HepG2 (cell line): Measurements from ENCODE around the gene RPTOR. TPM values are rescaled to one million over a fixed set of nuclear protein-coding genes. Genes with fewer than 3 reads are reported as not detected.

Experiments
- ADNP ChIP-seq: sonication (generic); formaldehyde crosslinking; IDR thresholded peaks from 2 replicates; pipeline ENCODE4 v1.4.0; 2020; ENCODE audit warnings: missing genetic modification reagents
- CAMTA2 ChIP-seq: sonication (generic); formaldehyde crosslinking; IDR thresholded peaks from 2 replicates; pipeline ENCODE4 v1.4.0; 2020; ENCODE audit warnings: mild to moderate bottlenecking, missing genetic modification reagents, borderline replicate concordance
- CBX5 ChIP-seq: sonication (generic); formaldehyde crosslinking; IDR thresholded peaks from 2 replicates; pipeline ENCODE4 v1.4.0; 2020; ENCODE audit warnings: missing genetic modification reagents, borderline replicate concordance
- DMTF1 ChIP-seq: sonication (generic); formaldehyde crosslinking; IDR thresholded peaks from 2 replicates; pipeline ENCODE4 v1.4.0; 2020; ENCODE audit warnings: mild to moderate bottlenecking, missing genetic modification reagents
- FOXC1 ChIP-seq: sonication (generic); formaldehyde crosslinking; IDR thresholded peaks from 2 replicates; pipeline ENCODE4 v1.8.0; 2022; ENCODE audit warnings: mild to moderate bottlenecking, missing genetic modification reagents, borderline replicate concordance
- HOXA5 ChIP-seq: sonication (generic); formaldehyde crosslinking; IDR thresholded peaks from 2 replicates; pipeline ENCODE4 v1.4.0; 2020; ENCODE audit warnings: missing genetic modification reagents
- KDM1A ChIP-seq: IDR thresholded peaks from 2 replicates; pipeline ENCODE4 v1.6.1; 2016; ENCODE audit warnings: missing compliant biosample characterization
- MNT ChIP-seq: fragments of 450-650 bp; IDR thresholded peaks from 2 replicates; pipeline ENCODE4 v1.6.1; 2016
- NFE2L1 ChIP-seq: sonication (generic); formaldehyde crosslinking; IDR thresholded peaks from 2 replicates; pipeline ENCODE4 v1.4.0; 2020; ENCODE audit warnings: missing genetic modification reagents, mild to moderate bottlenecking, borderline replicate concordance
- NFKBIZ ChIP-seq: IDR thresholded peaks from 2 replicates; pipeline ENCODE4 v1.6.1; 2018; ENCODE audit warnings: missing genetic modification reagents, missing compliant biosample characterization
- TEF ChIP-seq: sonication (generic); formaldehyde crosslinking; IDR thresholded peaks from 2 replicates; pipeline ENCODE4 v1.5.0; 2020; ENCODE audit warnings: missing genetic modification reagents
- TFE3 ChIP-seq: IDR thresholded peaks from 2 replicates; pipeline ENCODE4 v1.6.1; 2016
- TOE1 ChIP-seq: sonication (generic); formaldehyde crosslinking; IDR thresholded peaks from 2 replicates; pipeline ENCODE4 v1.4.0; 2020; ENCODE audit warnings: mild to moderate bottlenecking, missing genetic modification reagents
- ZC3H4 ChIP-seq: sonication (generic); formaldehyde crosslinking; IDR thresholded peaks from 2 replicates; pipeline ENCODE4 v1.4.0; 2020; ENCODE audit warnings: missing genetic modification reagents, borderline replicate concordance
- ZEB1 ChIP-seq: IDR thresholded peaks from 2 replicates; pipeline ENCODE4 v1.6.1; 2012; ENCODE audit warnings: mild to moderate bottlenecking, low read depth, inconsistent platforms; ENCODE audit not compliant: insufficient replicate concordance
- ZNF274 ChIP-seq: sonication (generic); formaldehyde crosslinking; IDR thresholded peaks from 2 replicates; pipeline ENCODE4 v1.5.1; 2020; ENCODE audit warnings: mild to moderate bottlenecking, missing genetic modification reagents
- ZNF383 ChIP-seq: sonication (generic); formaldehyde crosslinking; IDR thresholded peaks from 2 replicates; pipeline ENCODE4 v1.4.0; 2020; ENCODE audit warnings: missing genetic modification reagents, mild to moderate bottlenecking, borderline replicate concordance
- ZNF446 ChIP-seq: sonication (generic); formaldehyde crosslinking; IDR thresholded peaks from 2 replicates; pipeline ENCODE4 v1.5.0; 2020; ENCODE audit warnings: mild to moderate bottlenecking, missing genetic modification reagents
- ZNF546 ChIP-seq: sonication (generic); formaldehyde crosslinking; conservative IDR thresholded peaks from 2 replicates; pipeline ENCODE4 v1.8.1; 2023; ENCODE audit warnings: mild to moderate bottlenecking, missing genetic modification reagents
- ZNF607 ChIP-seq: sonication (generic); formaldehyde crosslinking; IDR thresholded peaks from 2 replicates; pipeline ENCODE4 v1.5.1; 2020; ENCODE audit warnings: missing genetic modification reagents, mild to moderate bottlenecking, borderline replicate concordance
- ZNF629 ChIP-seq: sonication (generic); formaldehyde crosslinking; conservative IDR thresholded peaks from 2 replicates; pipeline ENCODE4 v1.5.0; 2020; ENCODE audit warnings: missing genetic modification reagents
- ZNF775 ChIP-seq: sonication (generic); formaldehyde crosslinking; IDR thresholded peaks from 2 replicates; pipeline ENCODE4 v1.4.0; 2020; ENCODE audit warnings: missing genetic modification reagents, mild to moderate bottlenecking, moderate library complexity, borderline replicate concordance
- ZSCAN31 ChIP-seq: sonication (generic); formaldehyde crosslinking; IDR thresholded peaks from 2 replicates; pipeline ENCODE4 v1.5.0; 2020; ENCODE audit warnings: low read depth, mild to moderate bottlenecking, missing genetic modification reagents
- polyA plus RNA-seq, 8 experiments: library from polyadenylated mRNA; depleted of rRNA in 3 of 8; stranded (reverse) in 7 of 8; unstranded in 1 of 8; fragments of >200 nt; fragmentation: Illumina TruSeq in 4 of 8; extraction: Trizol in 4 of 8; gene quantifications; 2 replicates each; pipeline versions ENCODE4 v1.2.1 to v1.2.3, GENCODE V29; 2011 to 2016; ENCODE audit warnings: low read depth in 4 of 8, missing spikeins in 1 of 8, mixed read lengths in 1 of 8; ENCODE audit not compliant: insufficient read depth in 1 of 8
- total RNA-seq, 5 experiments: library from RNA; depleted of rRNA; stranded (reverse); fragments of >200 nt; fragmentation: Illumina TruSeq; extraction: Trizol; gene quantifications; 2 replicates each; pipeline ENCODE4 v1.2.3, GENCODE V29; 2016; ENCODE audit warnings: low read depth in 1 of 5

The RPTOR gene
- total and polyA plus RNA-seq, 2 of the 13 experiments (the other 11 are each of a cell fraction or from before 2014, with no cell fraction given) = 6.6 to 25.3 TPM

GRCh38 chr17:80544655-80545498, at the start of gene RPTOR (continued):
- TF ChIP-seq ZSCAN31 (CRISPR knock-in tag) (peak; percentile 96), DMTF1 (CRISPR knock-in tag) (0 out of 2 replicates have a peak, but pooled peaks have one; percentile 41), KDM1A (CRISPR knock-in tag) (no peak), ZNF629 (CRISPR knock-in tag) (peak; percentile 44), MNT (0 out of 2 replicates have a peak, but pooled peaks have one; percentile 8), FOXC1 (CRISPR knock-in tag) (peak; percentile 97), ZNF775 (no peak), HOXA5 (CRISPR knock-in tag) (peak; percentile 98), CAMTA2 (peak; percentile 75; the same call in 1 of the 2 replicates), TOE1 (CRISPR knock-in tag) (peak; percentile 51; the same call in 1 of the 2 replicates), ZEB1 (no peak), TFE3 (CRISPR knock-in tag) (peak; percentile 81), NFE2L1 (CRISPR knock-in tag) (peak; percentile 93; the same call in 1 of the 2 replicates), ADNP (no peak), ZNF274 (peak; percentile 90), ZC3H4 (CRISPR knock-in tag) (peak; percentile 97), ZNF607 (CRISPR knock-in tag) (peak; percentile 84; the same call in 1 of the 2 replicates), NFKBIZ (CRISPR knock-in tag) (no peak), ZNF446 (CRISPR knock-in tag) (no peak), TEF (peak; percentile 84), ZNF546 (CRISPR knock-in tag) (peak; percentile 94), CBX5 (CRISPR knock-in tag) (peak; percentile 96), ZNF383 (peak; percentile 37; the same call in 1 of the 2 replicates)
